Measurements from ENCODE around the gene IGF2BP1.

GRCh38 chr17:48998587-48999440 is 1.6 kb downstream of the IGF2BP1 start:
- TF ChIP-seq POLR2A (IDR thresholded peaks at IDR 0.05) (no peak), CTCF (IDR thresholded peaks at IDR 0.05) (no peak)

Data from sigmoid colon (tissue), 3 donors.